GM18868 (cell line): Measurements from ENCODE around the gene AOPEP.
"Not testable (repeated sequence)": the region's sequence is repeated elsewhere in the genome, so short reads cannot be mapped to it uniquely, and the experiment has no call there.

Source experiments
- ATAC-seq: cut with Tn5 transposase; IDR thresholded peaks from one replicate; pipeline ENCODE4 v1.9.1; 2021; ENCODE audit warnings: mild to moderate bottlenecking, moderate library complexity; ENCODE audit not compliant: unreplicated experiment

The AOPEP gene

GRCh38 chr9:94812343-94812742 lies 85.8 kb downstream of the AOPEP start:
- ATAC-seq, result no peak

GRCh38 chr9:94813379-94813778 lies 86.9 kb downstream of the AOPEP start:
- no peak for ATAC-seq

- ATAC-seq, result no peak
Observed at GRCh38 chr9:94817291-94818177, 91.0 kb downstream of the AOPEP start.

- ATAC-seq, result no peak
Observed at GRCh38 chr9:94818178-94818541, 91.7 kb downstream of the AOPEP start.

- no peak for ATAC-seq
Observed at GRCh38 chr9:94819161-94819687, 92.7 kb downstream of the AOPEP start.

- peak; percentile 81 for ATAC-seq
Observed at GRCh38 chr9:94821098-94821887, 94.8 kb downstream of the AOPEP start.

GRCh38 chr9:94822273-94822672 lies 95.8 kb downstream of the AOPEP start:
- no peak for ATAC-seq

- ATAC-seq, result no peak
Observed at GRCh38 chr9:94823710-94824109, 97.2 kb downstream of the AOPEP start.

- no peak for ATAC-seq
Observed at GRCh38 chr9:94824411-94824810, 97.9 kb downstream of the AOPEP start.

- no peak for ATAC-seq
Observed at GRCh38 chr9:94824913-94825610, 98.6 kb downstream of the AOPEP start.

- ATAC-seq, result no peak
Observed at GRCh38 chr9:94825611-94825958, 99.1 kb downstream of the AOPEP start.

- ATAC-seq, result no peak
Observed at GRCh38 chr9:94826044-94826443, 99.5 kb downstream of the AOPEP start.

- no peak for ATAC-seq
Observed at GRCh38 chr9:94826644-94827410, 100.3 kb downstream of the AOPEP start.

- no peak for ATAC-seq
Observed at GRCh38 chr9:94827584-94828304, 101.2 kb downstream of the AOPEP start.

- ATAC-seq, result no peak
Observed at GRCh38 chr9:94829380-94830070, 103.0 kb downstream of the AOPEP start.

- ATAC-seq, result not testable (repeated sequence)
Observed at GRCh38 chr9:94830071-94830604, 103.6 kb downstream of the AOPEP start.

GRCh38 chr9:94833802-94834201 lies 107.3 kb downstream of the AOPEP start:
- ATAC-seq, result no peak

- no peak for ATAC-seq
Observed at GRCh38 chr9:94837404-94837803, 110.9 kb downstream of the AOPEP start.

- no peak for ATAC-seq
Observed at GRCh38 chr9:94839398-94839797, 112.9 kb downstream of the AOPEP start.
